COLO668 (cell line): ENCODE data around the gene RP2.

ENCODE experiments used
- DNase-seq: peaks from one replicate; lab custom pipeline; 2025; ENCODE audit not compliant: unreplicated experiment; lab: John Stamatoyannopoulos, UW

The RP2 gene

GRCh38 chrX:46917622-46918021 lies 80.8 kb downstream of the RP2 start:
- no peak for DNase-seq

GRCh38 chrX:46918434-46918833 lies 81.6 kb downstream of the RP2 start:
- peak; percentile 5 for DNase-seq

GRCh38 chrX:46920235-46920634 lies 83.4 kb downstream of the RP2 start:
- no peak for DNase-seq

- no peak for DNase-seq
Measured at GRCh38 chrX:46922611-46923010, 85.8 kb downstream of the RP2 start.

DNA sequence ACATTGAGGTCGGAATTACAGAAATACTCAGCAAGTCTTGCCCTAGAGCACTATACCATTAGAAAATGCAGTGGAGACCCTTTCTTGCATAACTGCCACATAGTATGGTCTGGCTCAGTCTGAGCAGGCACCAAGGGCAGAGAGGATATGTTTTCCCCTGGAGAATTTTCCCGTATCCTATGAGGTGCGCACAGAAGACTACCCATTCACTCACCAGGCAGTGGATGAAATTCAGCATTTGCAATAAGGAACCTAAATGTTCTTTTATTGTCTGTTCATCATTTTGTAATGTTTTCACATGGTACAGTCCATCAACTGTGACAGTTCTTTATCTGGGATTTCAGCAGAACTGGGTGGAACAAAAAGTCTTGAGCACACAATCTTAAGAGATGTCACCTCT lies 90.9 kb downstream of the RP2 start:
- no peak for DNase-seq

- no peak for DNase-seq
Measured at GRCh38 chrX:46929439-46930261, 92.8 kb downstream of the RP2 start.
